ENCODE measurements around the gene PACS1. TPM values are rescaled to one million over a fixed set of nuclear protein-coding genes. Genes with fewer than 3 reads are reported as not detected.

Gene PACS1
- total RNA-seq, 4 donors from 2014 or later, result 17.9 to 37.6 (median 25.4) TPM

GRCh38 chr11:66268244-66268951 lies 198.3 kb downstream of the PACS1 start, which contains the start of gene RAB1B:
TSS of gene RAB1B (plus strand) at chr11:66268639. CDS start at chr11:66268680, 41 bp downstream.
- 0 to 2% methylated on average over 3 to 11 of the region's 64 CpGs for WGBS, 2 donors
- intact Hi-C loops (cut with DNase I), result no loop called here

GRCh38 chr11:66268952-66269905 lies 199.2 kb downstream of the PACS1 start:
- H3K27ac ChIP-seq, result peak overlapping the region; percentile 89 to 99 (median 97)
- 2% methylated on average over 23 to 30 of the region's 32 CpGs for WGBS, 2 donors
- TF ChIP-seq CTCF (IDR thresholded peaks at IDR 0.05) (peak in 1 of 6 experiments; percentile 26), POLR2A (IDR thresholded peaks at IDR 0.05) (no peak)
- no peaks in the 10 kb centered on the region for H3K27me3 ChIP-seq
- peaks cover 19 to 63% (median 24%) of the 10 kb centered on the region in 3 donors for H3K36me3 ChIP-seq
- no peaks in the 10 kb centered on the region for H3K9me3 ChIP-seq
- intact Hi-C loops (cut with DNase I), result no loop called here
- peak overlapping the region; percentile 84 to 97 (median 90) for H3K4me3 ChIP-seq
- peaks cover 9 to 78% (median 17%) of the 10 kb centered on the region in 3 donors for H3K4me1 ChIP-seq
- DNase-seq, result no peak

More at GRCh38 chr11:66268244-66268951, 198.3 kb downstream of the PACS1 start, which contains the start of gene RAB1B:
- Histone ChIP-seq H3K4me1 (peaks cover 9 to 70% (median 17%) of the 10 kb centered on the region in 3 donors), H3K27ac (peak within 1 kb of the TSS; percentile 89 to 99 (median 97)), H3K36me3 (peaks cover 11 to 63% (median 16%) of the 10 kb centered on the region in 3 donors), H3K4me3 (peak within 1 kb of the TSS; percentile 84 to 97 (median 90)), H3K27me3 (no peaks in the 10 kb centered on the region), H3K9me3 (no peaks in the 10 kb centered on the region)
- TF ChIP-seq POLR2A (IDR thresholded peaks at IDR 0.05) (peak in 3 of 4 donors; percentile 19 to 80 (median 67)), CTCF (IDR thresholded peaks at IDR 0.05) (peak in 2 of 6 experiments; percentile 2 to 27)
- DNase-seq, result peak; percentile 95

DNA sequence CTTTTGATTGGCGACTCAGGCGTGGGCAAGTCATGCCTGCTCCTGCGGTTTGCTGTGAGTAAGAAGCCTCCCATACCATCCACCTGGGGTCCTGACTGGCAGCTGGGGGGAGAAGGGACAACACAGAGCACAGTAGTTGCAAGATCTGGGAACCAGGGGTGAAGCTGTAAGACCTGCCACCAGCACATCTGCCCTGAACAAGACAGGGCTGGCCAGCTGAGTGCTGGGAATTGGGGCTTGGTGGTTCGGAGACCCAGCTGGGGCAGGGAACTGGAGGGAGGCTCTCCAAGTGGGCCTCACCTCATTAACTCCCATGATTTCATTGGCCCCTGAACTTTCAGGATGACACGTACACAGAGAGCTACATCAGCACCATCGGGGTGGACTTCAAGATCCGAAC lies 201.7 kb downstream of the PACS1 start:
- intact Hi-C loops (cut with DNase I), result no loop called here
- no peak overlapping the region for H3K4me3 ChIP-seq
- DNase-seq, result no peak
- WGBS, 2 donors, result 73 to 93% methylated on average over 3 to 4 of the region's 7 CpGs
- peaks cover 4 to 70% (median 12%) of the 10 kb centered on the region in 3 donors for H3K4me1 ChIP-seq
- no peaks in the 10 kb centered on the region for H3K9me3 ChIP-seq
- no peaks in the 10 kb centered on the region for H3K27me3 ChIP-seq
- peaks cover 37 to 66% (median 42%) of the 10 kb centered on the region in 3 donors for H3K36me3 ChIP-seq
- no peak overlapping the region for H3K27ac ChIP-seq
- no peak for TF ChIP-seq POLR2A (IDR thresholded peaks at IDR 0.05)
- no peak for TF ChIP-seq CTCF (IDR thresholded peaks at IDR 0.05)

GRCh38 chr11:66272596-66272995 lies 202.5 kb downstream of the PACS1 start:
- DNase-seq, result no peak
- Histone ChIP-seq H3K36me3 (peaks cover 37 to 70% (median 42%) of the 10 kb centered on the region in 3 donors), H3K4me1 (peaks cover 3 to 68% (median 9%) of the 10 kb centered on the region in 3 donors), H3K27ac (no peak overlapping the region), H3K9me3 (no peaks in the 10 kb centered on the region), H3K27me3 (no peaks in the 10 kb centered on the region), H3K4me3 (no peak overlapping the region)
- 63% methylated on average over 2 of the region's 2 CpGs; no CpG with 5 or more reads in 1 of the 2 donors for WGBS, 2 donors
- no peak for TF ChIP-seq POLR2A (IDR thresholded peaks at IDR 0.05)
- TF ChIP-seq CTCF (IDR thresholded peaks at IDR 0.05), result no peak
- intact Hi-C loops (cut with DNase I), result no loop called here
